Muscle of leg (tissue), 11 donors: Measurements from ENCODE around the gene TSPAN10. TPM values are rescaled to one million over a fixed set of nuclear protein-coding genes. Genes with fewer than 3 reads are reported as not detected.
A peak's percentile ranks its signal among the peaks of the same experiment; 100 is the strongest.
"Not testable (repeated sequence)": the region's sequence is repeated elsewhere in the genome, so short reads cannot be mapped to it uniquely, and the experiment has no call there.

ENCODE experiments used
- DNase-seq: peaks from one replicate; pipeline ENCODE4 v3.0.0; 2013
- H3K27ac ChIP-seq: one replicate; pipeline ENCODE4 v1.5.1; 2013; ENCODE audit warnings: mild to moderate bottlenecking, low read length, control low read depth
- H3K27me3 ChIP-seq: one replicate; pipeline ENCODE4 v1.6.1; 2013; ENCODE audit warnings: low read length; ENCODE audit not compliant: control insufficient read depth, insufficient read depth
- H3K36me3 ChIP-seq: one replicate; pipeline ENCODE4 v1.6.1; 2013; ENCODE audit warnings: low read length; ENCODE audit not compliant: control insufficient read depth, insufficient read depth
- H3K4me1 ChIP-seq: one replicate; pipeline ENCODE4 v1.6.1; 2013; ENCODE audit warnings: low read length; ENCODE audit not compliant: control insufficient read depth, insufficient read depth
- H3K4me3 ChIP-seq: one replicate; pipeline ENCODE4 v1.5.1; 2013; ENCODE audit warnings: low read length, control low read depth
- H3K9me3 ChIP-seq: replicated peaks from 2 replicates; pipeline ENCODE4 v1.6.1; 2013; ENCODE audit warnings: low read depth, low read length; ENCODE audit not compliant: control insufficient read depth
- WGBS: methylation state at CpG from one replicate; pipeline ENCODE4 v1.1.5; 2013; ENCODE audit warnings: missing lambda C conversion rate; ENCODE audit not compliant: insufficient coverage; 5-methylcytosine and 5-hydroxymethylcytosine counted together
- polyA plus RNA-seq, 8 donors: library from polyadenylated mRNA; unstranded; fragments of 120-200 nt; gene quantifications; one replicate each; pipeline versions ENCODE4 v1.2.1 to v1.2.3, GENCODE V29; 2013; ENCODE audit warnings: inconsistent platforms in 1 of 8, low replicate concordance in 1 of 8; ENCODE audit not compliant: insufficient read length in 8 of 8, insufficient read depth in 1 of 8
- total RNA-seq: library from RNA; stranded (reverse); fragments of 120-200 nt; gene quantifications from one replicate; pipeline ENCODE4 v1.2.4, GENCODE V29; 2013

TSPAN10 gene
- total and polyA plus RNA-seq, 9 donors = 0.53 to 1.7 (median 1.2) TPM

- Histone ChIP-seq H3K4me3 (no peak overlapping the region), H3K27ac (no peak overlapping the region), H3K4me1 (no peaks in the 10 kb centered on the region), H3K9me3 (no peaks in the 10 kb centered on the region), H3K36me3 (peaks cover 56% of the 10 kb centered on the region), H3K27me3 (no peaks in the 10 kb centered on the region)
- 77% methylated on average over 13 of the region's 18 CpGs for WGBS
- DNase-seq = no peak
Observed at GRCh38 chr17:81673561-81674258, 36.7 kb downstream of the TSPAN10 start.

GRCh38 chr17:81675515-81676221 is 38.7 kb downstream of the TSPAN10 start:
- not testable (repeated sequence) for DNase-seq, H3K27me3 ChIP-seq, H3K4me1 ChIP-seq, H3K4me3 ChIP-seq, H3K9me3 ChIP-seq, H3K27ac ChIP-seq
- H3K36me3 ChIP-seq = peaks cover 41% of the 10 kb centered on the region
- whole genome bisulfite sequencing = 52% methylated on average over 3 of the region's 18 CpGs

GRCh38 chr17:81676906-81677305 is 39.9 kb downstream of the TSPAN10 start:
- H3K4me1 ChIP-seq = peaks cover 2% of the 10 kb centered on the region
- DNase-seq = no peak
- H3K36me3 ChIP-seq = peaks cover 36% of the 10 kb centered on the region
- no peak overlapping the region for H3K27ac ChIP-seq
- WGBS = 89% methylated on average over 17 of the region's 17 CpGs
- H3K9me3 ChIP-seq = no peaks in the 10 kb centered on the region
- H3K4me3 ChIP-seq = no peak overlapping the region
- H3K27me3 ChIP-seq = no peaks in the 10 kb centered on the region

GRCh38 chr17:81680150-81680549 is 43.2 kb downstream of the TSPAN10 start:
- WGBS = 82% methylated on average over 11 of the region's 11 CpGs
- Histone ChIP-seq H3K27me3 (no peaks in the 10 kb centered on the region), H3K9me3 (no peaks in the 10 kb centered on the region), H3K27ac (no peak overlapping the region), H3K4me3 (no peak overlapping the region), H3K36me3 (peaks cover 11% of the 10 kb centered on the region), H3K4me1 (peaks cover 21% of the 10 kb centered on the region)
- no peak for DNase-seq

GRCh38 chr17:81681672-81682071 is 44.7 kb downstream of the TSPAN10 start:
- Histone ChIP-seq H3K27me3 (no peaks in the 10 kb centered on the region), H3K4me3 (no peak overlapping the region), H3K27ac (no peak overlapping the region), H3K9me3 (no peaks in the 10 kb centered on the region), H3K4me1 (peaks cover 26% of the 10 kb centered on the region), H3K36me3 (peaks cover 24% of the 10 kb centered on the region)
- no peak for DNase-seq
- WGBS = 73% methylated on average over 15 of the region's 17 CpGs

GRCh38 chr17:81682565-81683207 is 45.7 kb downstream of the TSPAN10 start:
- no peak overlapping the region for H3K27ac ChIP-seq
- H3K27me3 ChIP-seq = no peaks in the 10 kb centered on the region
- no peak for DNase-seq
- H3K36me3 ChIP-seq = peaks cover 34% of the 10 kb centered on the region
- peaks cover 26% of the 10 kb centered on the region for H3K4me1 ChIP-seq
- peak overlapping the region; percentile 76 for H3K4me3 ChIP-seq
- WGBS = 37% methylated on average over 16 of the region's 19 CpGs
- H3K9me3 ChIP-seq = no peaks in the 10 kb centered on the region

GRCh38 chr17:81683208-81683583 is 46.2 kb downstream of the TSPAN10 start:
- WGBS = 0% methylated on average over 37 of the region's 37 CpGs
- peaks cover 26% of the 10 kb centered on the region for H3K4me1 ChIP-seq

GRCh38 chr17:81683584-81684441 is 46.8 kb downstream of the TSPAN10 start, which contains the start of the genes ARL16 and HGS:
Gene ARL16, minus strand, starts transcription at chr17:81683797. Its CDS starts 44 bp downstream, at chr17:81683753.
Gene HGS, plus strand, starts transcription at chr17:81684011. Its CDS starts 56 bp downstream, at chr17:81684067.
- peaks cover 26% of the 10 kb centered on the region for H3K4me1 ChIP-seq
- DNase-seq = peak; percentile 100
- H3K9me3 ChIP-seq = no peaks in the 10 kb centered on the region
- peaks cover 45% of the 10 kb centered on the region for H3K36me3 ChIP-seq
- peak within 1 kb of the TSS; percentile 76 for H3K4me3 ChIP-seq
- H3K27me3 ChIP-seq = no peaks in the 10 kb centered on the region
- peak within 1 kb of the TSS; percentile 32 for H3K27ac ChIP-seq
- WGBS = under 1% methylated on average over 112 of the region's 112 CpGs

More at GRCh38 chr17:81683208-81683583, 46.2 kb downstream of the TSPAN10 start:
- Histone ChIP-seq H3K27ac (peak overlapping the region; percentile 32), H3K36me3 (peaks cover 39% of the 10 kb centered on the region), H3K9me3 (no peaks in the 10 kb centered on the region), H3K4me3 (peak overlapping the region; percentile 76), H3K27me3 (no peaks in the 10 kb centered on the region)
- DNase-seq = no peak

GRCh38 chr17:81684442-81684911 is 47.5 kb downstream of the TSPAN10 start:
- Histone ChIP-seq H3K4me1 (peaks cover 26% of the 10 kb centered on the region), H3K9me3 (no peaks in the 10 kb centered on the region), H3K27me3 (no peaks in the 10 kb centered on the region), H3K36me3 (peaks cover 52% of the 10 kb centered on the region), H3K4me3 (peak overlapping the region; percentile 76), H3K27ac (peak overlapping the region; percentile 13)
- DNase-seq = no peak
- 4% methylated on average over 16 of the region's 16 CpGs for WGBS
